HAP-1 (cell line): ENCODE results near the gene AGBL4.

Experiments used
- DNase-seq, 2 experiments: peaks; one replicate each; pipeline ENCODE4 v3.0.0-alpha.2; 2016 to 2020; ENCODE audit warnings: low spot score in 2 of 2
- H3K27me3 ChIP-seq: fragments of 250-450 bp; sonication (Bioruptor Pico); 2 replicates; pipeline ENCODE4 v1.5.1; 2020; ENCODE audit warnings: low read depth, mild to moderate bottlenecking, moderate library complexity
- H3K36me3 ChIP-seq: fragments of 250-450 bp; sonication (Bioruptor Pico); replicated peaks from 2 replicates; pipeline ENCODE4 v1.5.1; 2020; ENCODE audit warnings: mild to moderate bottlenecking
- H3K4me1 ChIP-seq: fragments of 250-450 bp; sonication (Bioruptor Pico); 2 replicates; pipeline ENCODE4 v1.5.1; 2020; ENCODE audit warnings: mild to moderate bottlenecking
- H3K4me3 ChIP-seq: fragments of 250-450 bp; sonication (Bioruptor Pico); 2 replicates; pipeline ENCODE4 v1.5.1; 2020; ENCODE audit warnings: mild to moderate bottlenecking, moderate library complexity
- H3K9me3 ChIP-seq: fragments of 250-450 bp; sonication (Bioruptor Pico); 2 replicates; pipeline ENCODE4 v1.5.1; 2020; ENCODE audit warnings: mild to moderate bottlenecking, moderate library complexity
- in situ Hi-C: fragments of 300-500 bp; cut with MboI; formaldehyde crosslinking; loops from 3 replicates; pipeline ENCODE4 v1.14.3; 2020; ENCODE audit warnings: low sequenced_read_pairs, inconsistent platforms, mixed read lengths

Gene AGBL4

DNA sequence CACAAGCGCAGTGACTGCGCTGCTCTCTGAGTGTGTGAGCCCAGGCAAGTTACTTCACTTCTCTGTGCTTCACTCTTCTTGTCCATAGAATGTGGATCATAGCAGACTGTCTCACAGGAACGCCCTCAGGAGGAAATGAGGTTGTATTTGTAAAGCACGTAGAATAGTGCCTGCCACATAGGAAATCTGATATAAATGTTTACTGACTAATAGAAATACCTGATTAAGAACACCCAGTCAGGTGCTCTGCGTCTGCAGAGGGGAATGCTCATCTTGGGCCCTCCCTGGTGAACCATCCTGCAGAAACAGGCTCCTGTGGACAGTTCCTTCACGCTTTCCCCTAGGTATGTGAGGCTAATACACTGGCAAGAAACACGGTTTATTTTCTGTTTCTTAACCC, 1347.4 kb downstream of the AGBL4 start:
- in situ Hi-C loops = no loop called here

DNA sequence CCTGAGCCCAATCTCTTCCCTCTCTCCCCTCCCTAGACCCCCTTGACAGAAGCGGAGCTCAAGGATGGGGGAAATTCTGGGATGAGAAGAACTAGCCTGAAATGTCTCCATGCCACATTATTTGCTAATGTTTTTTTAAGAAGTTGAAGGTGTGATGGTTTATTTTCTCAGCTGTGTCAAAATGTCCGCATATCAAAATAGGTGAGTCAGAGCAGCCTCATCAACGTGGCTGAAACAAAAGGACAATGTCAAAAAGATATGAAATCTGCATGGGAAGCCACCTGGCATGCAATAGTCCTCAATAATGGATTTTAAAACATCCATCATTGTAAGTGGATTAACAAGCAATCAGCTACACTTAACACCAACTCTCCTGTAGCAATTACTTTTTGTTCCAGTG, 1348.5 kb downstream of the AGBL4 start:
- in situ Hi-C loops = no loop called here
- no peak for DNase-seq

More for the DNA sequence above, 1347.4 kb downstream of the AGBL4 start:
- no peaks in the 10 kb centered on the region for H3K27me3 ChIP-seq
- H3K4me3 ChIP-seq = no peak overlapping the region
- H3K4me1 ChIP-seq = no peaks in the 10 kb centered on the region
- H3K36me3 ChIP-seq = no peaks in the 10 kb centered on the region
- no peaks in the 10 kb centered on the region for H3K9me3 ChIP-seq
- no peak for DNase-seq

DNA sequence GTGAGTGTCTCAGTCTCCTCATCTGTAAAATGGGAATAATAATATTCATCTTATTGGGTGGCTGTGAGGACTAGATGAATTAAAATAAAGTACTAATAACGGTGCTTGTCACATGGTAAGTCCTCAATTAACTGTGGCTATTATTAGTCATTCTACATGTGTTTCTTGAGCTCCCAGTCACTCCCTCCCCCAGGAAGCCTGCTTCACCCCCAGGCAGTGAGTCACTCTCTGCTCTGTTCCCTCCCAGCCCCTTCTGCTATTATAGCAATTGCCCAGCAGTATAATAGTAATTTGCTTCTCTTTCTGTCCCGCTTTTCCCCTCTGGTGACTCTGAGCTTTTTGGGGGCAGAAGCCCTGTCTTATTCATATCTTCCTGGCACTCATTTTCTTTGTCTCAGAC, 1349.1 kb downstream of the AGBL4 start:
- DNase-seq = no peak
- Histone ChIP-seq H3K36me3 (no peaks in the 10 kb centered on the region), H3K9me3 (no peaks in the 10 kb centered on the region), H3K4me1 (no peaks in the 10 kb centered on the region), H3K4me3 (no peak overlapping the region), H3K27me3 (no peaks in the 10 kb centered on the region)
- in situ Hi-C loops = no loop called here

More for the DNA sequence above, 1348.5 kb downstream of the AGBL4 start:
- Histone ChIP-seq H3K4me1 (no peaks in the 10 kb centered on the region), H3K4me3 (no peak overlapping the region), H3K36me3 (no peaks in the 10 kb centered on the region), H3K9me3 (no peaks in the 10 kb centered on the region), H3K27me3 (no peaks in the 10 kb centered on the region)

DNA sequence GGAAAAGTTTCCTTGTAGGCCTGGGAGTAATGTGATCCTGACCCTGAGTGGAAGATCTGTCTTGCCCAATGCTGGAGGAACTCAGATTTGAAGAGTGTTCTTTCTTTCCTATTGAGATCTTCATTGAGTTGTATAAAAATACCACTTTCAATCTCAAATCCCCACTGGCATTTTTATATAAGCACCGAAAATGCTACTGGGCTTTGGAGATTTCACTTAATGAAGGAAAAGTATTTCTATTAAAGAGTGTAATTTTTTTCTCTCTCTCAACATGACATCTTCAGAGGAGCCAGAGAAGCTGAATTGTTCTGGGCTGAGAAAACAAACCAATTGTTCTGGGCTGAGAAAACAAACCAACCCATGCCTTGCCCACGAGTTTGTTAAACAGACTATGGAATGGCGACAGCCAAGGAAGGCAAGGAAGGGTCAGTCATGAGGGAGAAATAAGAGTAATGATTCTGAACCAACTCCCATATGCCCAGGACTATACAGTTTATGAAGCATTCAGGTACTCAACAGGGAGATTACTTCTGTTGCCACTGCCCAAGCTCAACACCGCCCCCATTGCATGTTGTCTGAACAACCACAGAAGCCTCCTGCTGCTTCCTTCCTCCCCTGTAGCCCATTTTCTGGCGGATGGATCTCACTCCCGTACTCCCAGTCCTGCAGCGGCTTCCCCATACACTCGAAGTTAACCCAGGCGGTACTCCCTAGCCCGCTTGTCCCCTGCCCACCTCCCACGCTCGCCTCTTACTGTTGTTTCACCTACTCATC, 1350.2 kb downstream of the AGBL4 start:
- Histone ChIP-seq H3K27me3 (no peaks in the 10 kb centered on the region), H3K4me3 (no peak overlapping the region), H3K36me3 (no peaks in the 10 kb centered on the region), H3K4me1 (no peaks in the 10 kb centered on the region), H3K9me3 (no peaks in the 10 kb centered on the region)
- in situ Hi-C loops = no loop called here
- DNase-seq = peak; percentile 20 to 44

DNA sequence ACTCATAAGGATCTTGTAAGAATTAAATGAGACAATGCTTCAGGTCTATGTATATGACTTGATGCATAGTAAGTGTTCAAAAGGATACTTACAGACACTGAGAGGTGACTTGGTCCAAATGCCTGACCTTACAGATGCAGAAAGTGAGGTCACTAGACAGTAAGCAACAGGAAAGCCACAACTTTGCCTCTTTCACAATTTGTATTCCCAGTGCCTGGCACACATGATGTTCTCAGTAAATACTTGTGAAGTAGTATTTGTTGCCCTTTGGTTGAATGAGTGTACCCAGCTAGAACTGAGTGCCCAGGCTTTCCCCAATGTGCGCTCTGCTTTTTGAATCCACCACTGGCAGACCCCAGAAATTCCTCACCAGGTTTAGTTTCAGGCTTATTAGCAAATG, 1352.2 kb downstream of the AGBL4 start:
- Histone ChIP-seq H3K4me3 (no peak overlapping the region), H3K36me3 (no peaks in the 10 kb centered on the region), H3K27me3 (no peaks in the 10 kb centered on the region), H3K4me1 (no peaks in the 10 kb centered on the region), H3K9me3 (no peaks in the 10 kb centered on the region)
- in situ Hi-C loops = no loop called here
- DNase-seq = no peak

DNA sequence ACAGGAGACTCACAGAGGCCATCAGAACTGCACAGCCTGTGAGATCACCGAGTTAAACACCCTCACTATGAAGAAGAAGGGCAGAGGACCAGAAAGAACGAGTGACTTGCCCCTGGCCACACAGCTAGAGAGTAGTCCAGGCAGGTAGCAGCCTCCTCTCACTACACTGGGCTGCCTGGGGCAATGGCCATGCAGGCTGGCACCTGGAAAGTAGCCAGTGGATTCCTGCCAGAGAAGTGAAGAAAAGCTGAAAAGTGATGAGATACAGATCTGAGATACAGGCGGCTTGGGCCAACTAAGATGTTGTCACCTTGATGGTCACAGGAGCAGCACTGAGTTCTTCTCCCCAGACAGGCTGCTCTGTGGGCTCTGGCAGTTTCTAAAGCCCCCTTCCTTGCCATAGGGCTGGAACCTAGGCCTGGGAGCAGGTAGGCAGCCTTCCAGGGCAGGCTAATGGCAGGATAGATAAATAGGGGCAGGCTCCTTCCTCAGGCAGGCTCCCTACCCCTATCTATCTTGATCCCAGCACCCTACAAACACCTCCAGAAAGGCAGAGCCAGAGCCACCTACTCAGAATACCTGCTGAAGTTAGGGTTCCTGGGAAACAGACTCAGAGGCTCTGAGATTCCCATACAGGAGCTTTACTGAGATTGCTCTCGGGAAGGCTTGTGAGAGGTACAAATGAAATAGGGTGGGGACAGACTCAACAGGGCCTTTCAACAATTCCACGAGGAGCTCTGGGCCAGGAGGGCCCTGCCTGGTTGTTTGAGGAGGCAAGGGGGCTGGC, 1353.3 kb downstream of the AGBL4 start:
- no peak for DNase-seq
- no peaks in the 10 kb centered on the region for H3K4me1 ChIP-seq
- in situ Hi-C loops = no loop called here

DNA sequence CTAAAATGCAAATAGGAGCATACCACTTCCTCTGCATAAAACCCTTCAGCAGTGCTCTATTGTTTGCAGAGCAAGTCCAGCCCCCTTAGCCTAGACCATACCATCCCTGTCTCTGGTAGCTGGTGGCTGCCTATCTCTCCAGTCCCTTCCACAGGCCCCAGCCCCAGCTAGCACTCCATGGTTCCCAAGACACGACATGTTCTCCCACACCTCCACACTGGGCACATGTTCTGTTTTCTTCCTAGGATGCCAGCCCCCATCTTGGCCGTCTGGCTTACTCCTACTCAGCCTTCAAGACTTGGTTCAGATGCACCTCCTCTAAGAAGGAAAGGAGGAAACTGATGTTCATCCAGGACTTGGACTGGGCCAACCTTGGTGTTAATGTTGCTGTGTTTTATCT, 1355.4 kb downstream of the AGBL4 start:
- in situ Hi-C loops = no loop called here
- no peaks in the 10 kb centered on the region for H3K4me1 ChIP-seq
- H3K36me3 ChIP-seq = no peaks in the 10 kb centered on the region
- no peaks in the 10 kb centered on the region for H3K27me3 ChIP-seq
- no peak for DNase-seq
- H3K9me3 ChIP-seq = no peaks in the 10 kb centered on the region
- no peak overlapping the region for H3K4me3 ChIP-seq

More for the DNA sequence above, 1353.3 kb downstream of the AGBL4 start:
- Histone ChIP-seq H3K4me3 (no peak overlapping the region), H3K27me3 (no peaks in the 10 kb centered on the region), H3K36me3 (no peaks in the 10 kb centered on the region), H3K9me3 (no peaks in the 10 kb centered on the region)

DNA sequence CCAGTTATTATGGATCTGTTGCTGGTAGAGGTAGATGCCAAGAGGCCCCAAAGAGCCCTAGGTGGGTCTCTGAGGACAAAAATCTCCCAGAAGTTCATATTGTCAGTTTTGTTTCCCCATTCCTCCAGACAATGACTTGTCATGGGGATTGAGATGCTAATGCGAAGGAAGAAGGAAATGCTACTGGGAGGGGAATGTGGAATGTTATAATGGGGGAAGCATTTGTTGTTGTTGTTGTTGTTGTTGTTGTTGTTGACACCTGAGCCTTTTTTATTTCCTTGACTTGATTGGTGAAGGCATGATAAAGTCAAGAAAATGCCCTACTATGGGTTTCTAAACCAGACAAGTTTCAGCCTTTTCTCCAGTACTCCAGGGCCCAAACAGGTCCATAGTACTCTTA, 1356.0 kb downstream of the AGBL4 start:
- Histone ChIP-seq H3K27me3 (no peaks in the 10 kb centered on the region), H3K9me3 (no peaks in the 10 kb centered on the region), H3K36me3 (no peaks in the 10 kb centered on the region), H3K4me1 (no peaks in the 10 kb centered on the region), H3K4me3 (no peak overlapping the region)
- in situ Hi-C loops = no loop called here
- no peak for DNase-seq

DNA sequence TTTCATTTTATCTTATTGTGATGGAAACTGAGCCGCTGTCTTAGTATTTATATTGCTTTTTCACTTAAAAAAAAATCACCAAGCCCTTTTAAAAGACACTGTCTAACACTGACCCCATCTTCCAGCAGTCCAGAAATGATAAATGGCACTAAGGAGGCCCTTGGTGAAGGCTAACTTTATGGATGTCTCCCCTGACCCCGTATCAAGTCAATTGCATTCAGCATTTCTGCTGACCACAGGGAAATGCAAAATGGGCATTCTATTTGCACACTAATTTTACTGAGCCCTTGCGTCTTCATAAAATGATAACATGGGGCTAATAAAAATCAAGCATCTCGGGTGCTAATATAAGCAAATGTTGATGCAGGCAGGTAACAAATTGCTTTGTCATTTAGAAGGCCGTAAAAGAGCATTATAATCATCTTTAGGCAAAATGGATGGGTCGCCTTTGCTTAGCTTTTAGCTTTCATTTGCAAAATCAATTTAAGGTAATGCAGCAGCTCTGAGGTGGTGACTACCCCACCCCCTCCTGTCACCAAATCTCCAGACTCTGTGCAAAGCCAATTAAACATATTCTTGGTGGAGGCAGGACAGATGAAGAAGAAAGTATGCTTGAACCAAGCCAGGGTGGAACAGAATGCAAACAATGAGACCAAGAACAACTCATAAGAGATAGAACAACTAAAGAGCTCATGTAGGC, 1357.9 kb downstream of the AGBL4 start:
- no peaks in the 10 kb centered on the region for H3K9me3 ChIP-seq
- DNase-seq = no peak
- H3K27me3 ChIP-seq = no peaks in the 10 kb centered on the region
- H3K4me3 ChIP-seq = no peak overlapping the region
- in situ Hi-C loops = no loop called here
- no peaks in the 10 kb centered on the region for H3K4me1 ChIP-seq
- no peaks in the 10 kb centered on the region for H3K36me3 ChIP-seq

DNA sequence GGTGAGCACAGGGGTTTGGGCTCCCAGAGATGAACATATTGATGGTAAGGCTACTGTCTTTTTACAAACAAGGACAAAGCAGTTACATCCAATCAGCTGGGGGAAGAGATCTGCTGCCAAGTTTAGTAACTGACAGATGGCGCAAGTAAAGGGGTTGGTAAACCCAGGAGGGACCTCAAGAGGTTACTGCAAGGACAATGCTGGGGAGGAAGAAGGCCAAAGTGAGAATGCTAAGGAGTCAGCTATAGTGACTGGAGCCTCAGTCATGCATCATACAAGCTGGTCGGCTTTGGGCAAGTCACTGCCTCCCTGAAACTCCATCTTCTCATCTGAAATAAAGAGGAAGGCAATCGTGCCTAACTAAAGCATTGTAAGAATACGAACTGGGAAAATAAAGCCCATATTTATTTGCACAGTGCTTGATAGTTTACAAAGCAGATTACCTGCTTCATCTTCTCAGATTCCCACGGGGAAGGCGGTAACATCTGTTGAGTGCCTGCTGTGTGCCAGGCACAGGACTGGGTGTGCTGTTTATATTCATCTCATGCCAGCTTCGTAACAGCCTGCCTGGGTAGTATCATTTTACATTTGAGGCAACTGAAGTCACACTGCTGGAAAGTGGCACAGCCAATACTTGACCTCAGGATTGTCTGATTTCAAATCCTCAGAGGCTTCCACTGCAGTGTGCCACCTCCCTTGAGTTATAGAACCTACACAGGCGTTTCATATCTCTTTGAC, 1361.9 kb downstream of the AGBL4 start:
- in situ Hi-C loops = no loop called here
- no peaks in the 10 kb centered on the region for H3K36me3 ChIP-seq
- no peak for DNase-seq

DNA sequence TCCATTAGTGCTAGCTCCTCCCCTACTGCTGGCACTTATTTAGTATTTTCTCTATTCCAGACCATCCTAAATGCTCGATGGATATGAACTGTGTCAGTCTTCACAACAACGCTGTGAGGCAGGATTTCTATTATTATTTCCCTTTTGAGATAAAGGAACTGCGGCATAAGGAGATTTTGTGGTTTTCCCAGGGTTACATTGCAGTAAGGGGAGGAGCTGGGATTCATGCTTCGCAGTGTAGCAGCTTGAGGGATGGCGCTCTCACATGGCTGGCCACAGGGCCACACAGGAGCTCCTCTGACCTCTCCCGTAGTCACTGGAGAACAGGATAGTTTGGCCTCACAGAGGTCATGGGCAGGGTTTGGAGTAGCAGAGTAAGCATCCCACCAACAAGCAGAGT, 1364.0 kb downstream of the AGBL4 start:
- Histone ChIP-seq H3K9me3 (no peaks in the 10 kb centered on the region), H3K4me3 (no peak overlapping the region), H3K4me1 (no peaks in the 10 kb centered on the region), H3K36me3 (no peaks in the 10 kb centered on the region), H3K27me3 (no peaks in the 10 kb centered on the region)
- DNase-seq = no peak
- in situ Hi-C loops = no loop called here

More for the DNA sequence above, 1361.9 kb downstream of the AGBL4 start:
- Histone ChIP-seq H3K9me3 (no peaks in the 10 kb centered on the region), H3K4me3 (no peak overlapping the region), H3K27me3 (no peaks in the 10 kb centered on the region), H3K4me1 (no peaks in the 10 kb centered on the region)

DNA sequence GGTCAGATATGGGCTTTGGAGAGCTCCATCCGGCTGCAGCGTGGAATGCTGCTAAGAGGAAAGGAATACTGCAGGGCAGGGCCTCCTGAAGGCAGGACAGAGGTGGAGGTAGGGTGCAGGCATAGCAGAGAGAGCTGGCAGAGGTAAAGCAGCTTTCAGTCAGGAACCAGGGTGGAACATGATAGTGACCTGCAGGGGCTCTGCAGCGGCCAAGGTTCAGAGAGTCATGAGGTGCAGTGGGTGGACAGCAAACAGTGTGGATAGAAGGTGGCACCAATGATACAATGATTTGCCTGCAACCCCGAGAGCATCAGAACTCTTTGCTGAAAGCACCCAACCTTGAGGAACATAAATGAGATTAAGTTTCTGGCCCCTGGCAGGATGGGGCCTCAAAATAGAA, 1366.3 kb downstream of the AGBL4 start:
- DNase-seq = no peak
- H3K27me3 ChIP-seq = no peaks in the 10 kb centered on the region
- no peaks in the 10 kb centered on the region for H3K36me3 ChIP-seq
- no peaks in the 10 kb centered on the region for H3K4me1 ChIP-seq
- no peaks in the 10 kb centered on the region for H3K9me3 ChIP-seq
- no peak overlapping the region for H3K4me3 ChIP-seq
- in situ Hi-C loops = no loop called here

DNA sequence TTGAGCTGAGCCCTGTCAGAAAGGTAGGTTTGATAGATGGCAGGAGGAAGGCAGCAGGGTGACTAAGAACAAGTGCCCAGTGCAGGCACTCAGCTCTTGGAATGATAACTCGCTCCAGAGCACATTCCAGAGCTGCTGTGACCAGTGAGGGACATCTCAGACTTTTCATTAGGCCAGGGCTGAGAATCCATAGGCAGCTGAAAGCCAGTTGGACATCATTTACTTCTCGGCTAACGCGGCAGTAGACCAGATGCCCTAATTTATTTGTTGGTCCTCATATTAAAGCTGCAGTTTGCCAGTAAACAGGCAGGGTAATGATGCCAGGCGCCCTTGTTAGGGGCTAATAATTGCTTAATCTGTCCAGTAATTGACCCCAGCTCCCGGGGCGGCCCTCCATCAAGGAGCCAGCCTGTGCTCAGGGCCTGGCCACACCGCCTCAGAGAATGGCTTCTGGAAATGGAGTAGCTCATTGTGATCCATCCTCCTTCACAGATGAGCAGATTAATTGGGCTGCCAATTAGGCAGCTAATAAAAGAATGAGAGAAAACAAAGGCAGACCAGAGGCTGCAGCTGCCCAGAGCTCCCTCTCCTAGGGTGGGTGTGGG, 1369.0 kb downstream of the AGBL4 start:
- Histone ChIP-seq H3K36me3 (no peaks in the 10 kb centered on the region), H3K27me3 (no peaks in the 10 kb centered on the region), H3K4me3 (no peak overlapping the region), H3K4me1 (no peaks in the 10 kb centered on the region), H3K9me3 (no peaks in the 10 kb centered on the region)
- in situ Hi-C loops = no loop called here
- DNase-seq = no peak
